NCI-H2107 treated with DMSO at 0.1 percent for 48 hours (cell line): ENCODE data around the gene ACTG2.
"Not testable (repeated sequence)": the region's sequence is repeated elsewhere in the genome, so short reads cannot be mapped to it uniquely, and the experiment has no call there.

Experiments used
- DNase-seq: peaks from one replicate; lab custom pipeline; 2025; ENCODE audit not compliant: unreplicated experiment; lab: John Stamatoyannopoulos, UW

The ACTG2 gene

DNA sequence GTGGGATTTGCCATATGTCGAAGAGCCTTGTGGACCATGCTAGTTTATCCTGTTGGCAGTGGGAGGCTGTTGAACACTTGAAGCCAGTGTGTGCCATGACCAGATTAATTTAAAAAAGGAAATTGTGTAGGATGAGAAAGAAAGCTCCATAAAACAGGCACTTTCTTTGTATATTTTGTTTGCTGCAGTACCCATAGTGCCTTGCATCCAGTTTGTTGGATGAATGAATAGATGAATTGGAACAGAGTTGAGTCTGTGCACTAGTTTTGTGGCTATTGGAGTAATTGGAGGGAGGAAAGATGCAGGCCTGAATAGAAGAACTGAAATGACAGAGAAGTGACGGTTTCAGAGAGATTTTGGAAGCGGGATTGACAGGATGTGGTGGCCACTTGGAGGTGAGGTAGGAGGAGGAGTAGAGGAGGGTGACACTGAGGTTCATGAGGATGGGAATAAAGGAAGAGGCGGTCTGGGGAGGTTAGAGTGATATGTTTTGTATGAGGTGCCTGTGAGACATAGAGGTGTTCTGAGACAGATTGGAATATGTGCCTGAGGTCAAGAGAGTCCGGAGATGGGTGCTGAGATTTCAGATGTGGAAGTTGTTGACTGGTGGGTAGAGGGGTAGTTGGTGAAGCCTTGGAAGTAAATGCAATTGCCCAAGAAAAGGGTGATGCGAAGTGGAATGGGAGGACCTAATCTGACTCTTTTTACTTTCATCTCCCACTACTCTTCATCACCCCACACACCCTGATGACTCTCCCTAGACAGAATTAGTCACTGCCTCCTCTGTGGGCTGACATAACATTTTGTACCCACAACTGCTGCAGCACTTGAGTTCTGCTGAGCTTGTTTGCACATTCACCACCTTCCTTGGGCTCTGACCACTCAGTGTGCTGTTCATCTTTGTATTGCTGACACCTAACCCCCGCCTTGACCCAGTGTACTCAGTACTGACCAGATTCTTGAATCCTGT, 39.0 kb downstream of the ACTG2 start:
- no peak for DNase-seq

DNA sequence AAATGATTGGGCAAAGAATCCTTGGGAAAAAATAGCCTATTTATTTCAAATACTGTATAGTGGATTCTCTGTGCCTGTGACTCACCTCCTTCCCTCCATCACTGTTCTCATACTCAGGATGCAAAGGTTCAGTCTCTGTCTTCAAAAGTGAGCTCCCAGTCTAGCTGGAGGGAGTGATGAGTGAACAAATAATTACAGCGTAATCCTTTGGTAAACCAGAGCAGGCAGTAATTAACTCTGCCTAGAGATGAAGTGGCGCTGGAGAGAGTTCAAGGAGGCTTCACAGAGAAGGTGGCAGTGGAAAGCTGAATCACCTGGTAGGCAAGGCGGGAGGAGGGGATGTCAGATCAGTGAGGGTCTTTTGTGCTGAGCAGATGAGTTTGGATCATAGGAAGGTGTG, 40.4 kb downstream of the ACTG2 start:
- DNase-seq, result peak; percentile 45

DNA sequence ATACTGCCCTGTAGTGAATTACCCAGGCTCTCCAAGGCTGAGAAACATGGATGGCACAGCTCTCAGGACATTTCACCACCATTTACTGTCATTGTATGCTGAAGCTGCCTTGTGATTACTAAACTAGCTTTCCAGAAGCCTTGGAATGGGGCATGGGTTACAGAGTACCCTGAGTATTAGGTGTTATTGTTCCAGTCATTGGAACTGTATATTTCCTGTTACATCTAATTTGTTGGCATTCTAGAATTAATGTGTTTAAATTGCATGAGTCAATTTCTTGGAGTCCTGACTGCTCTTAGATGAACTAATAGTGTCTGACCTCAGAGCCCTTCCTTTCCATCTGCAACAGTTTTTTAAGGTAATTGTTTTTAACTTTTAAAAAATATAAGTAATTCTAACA, 42.8 kb downstream of the ACTG2 start:
- no peak for DNase-seq

DNA sequence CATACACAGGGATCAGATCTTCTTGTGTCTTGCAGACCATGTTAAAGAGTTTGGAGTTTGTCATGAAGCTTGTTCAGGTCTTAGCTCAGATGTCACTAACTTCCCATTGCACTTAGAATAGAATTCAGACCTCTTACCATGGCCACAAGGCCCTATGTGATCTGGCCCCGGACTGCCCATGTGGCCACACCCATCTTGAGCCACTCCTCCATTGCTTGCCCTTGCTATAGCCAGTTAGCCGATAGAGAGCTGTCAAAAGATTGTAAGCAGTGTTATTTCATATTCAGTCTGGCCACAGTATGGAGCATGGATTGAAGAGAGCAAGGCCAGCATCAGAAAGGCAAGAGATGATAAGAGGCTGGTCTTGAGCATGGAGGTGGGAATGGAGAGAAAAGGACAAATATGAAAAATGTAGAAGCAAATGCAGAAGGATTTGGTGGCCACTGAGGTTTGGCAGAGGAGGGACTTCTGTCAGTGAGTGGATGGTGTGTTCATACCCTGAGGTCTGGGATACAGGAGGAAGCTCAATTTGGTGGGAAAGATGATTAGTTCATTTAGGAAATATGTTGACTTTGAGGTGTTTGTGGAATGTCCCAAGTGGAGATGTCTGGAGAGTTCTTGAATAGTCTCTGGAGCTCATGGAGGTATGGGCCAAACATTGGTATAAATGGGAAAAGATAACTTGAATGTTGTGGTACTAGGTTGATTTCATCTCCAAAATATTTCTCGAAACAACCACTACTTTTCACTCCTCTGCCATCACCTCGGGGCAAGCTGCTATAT, 44.5 kb downstream of the ACTG2 start:
- no peak for DNase-seq

DNA sequence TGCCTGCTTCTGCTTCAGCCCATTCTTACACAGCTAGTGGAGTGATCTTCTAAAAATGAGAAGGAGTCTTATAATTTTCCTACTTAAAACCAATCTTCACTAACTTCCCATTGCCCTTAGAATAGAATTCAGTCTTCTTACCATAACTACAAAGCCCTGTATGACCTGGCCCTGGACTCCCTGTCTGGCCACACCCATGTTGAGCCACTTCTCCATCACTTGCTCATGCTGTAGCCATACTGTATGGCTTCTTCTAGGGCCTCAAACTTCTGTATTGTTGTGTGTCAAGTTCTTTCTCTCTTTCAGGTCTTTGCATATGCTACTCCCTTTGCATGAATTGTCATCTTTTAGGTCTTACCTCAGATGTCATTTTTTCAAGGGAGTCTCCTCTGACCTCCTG, 45.1 kb downstream of the ACTG2 start:
- DNase-seq, result no peak

DNA sequence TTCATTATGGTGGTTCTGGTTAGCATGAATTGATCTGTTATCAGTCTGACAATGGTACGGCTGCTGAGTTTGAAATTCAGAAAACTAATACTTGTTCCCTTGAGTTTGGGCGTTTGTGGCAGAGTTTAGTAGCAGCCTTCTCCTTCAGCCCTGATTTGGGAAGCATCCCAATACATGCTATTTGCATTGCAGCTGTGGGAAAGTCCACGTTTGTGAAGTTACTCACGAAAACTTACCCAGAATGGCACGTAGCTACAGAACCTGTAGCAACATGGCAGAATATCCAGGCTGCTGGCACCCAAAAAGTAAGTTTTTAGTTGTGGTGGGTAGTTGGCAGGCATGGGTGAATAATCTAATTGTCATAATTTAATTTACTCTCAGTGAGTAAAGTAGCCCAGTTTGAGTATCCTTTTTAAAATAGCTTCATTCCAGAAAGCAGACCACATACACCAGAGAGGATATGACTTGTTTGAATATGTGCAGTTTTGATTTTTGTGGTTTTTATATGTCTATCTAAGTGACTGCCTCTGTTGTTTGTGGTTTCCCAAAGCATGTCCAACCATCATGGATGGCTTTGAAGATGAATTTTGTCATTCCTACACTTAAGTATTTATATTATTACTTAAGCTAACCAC, 46.0 kb downstream of the ACTG2 start:
- DNase-seq, result no peak

DNA sequence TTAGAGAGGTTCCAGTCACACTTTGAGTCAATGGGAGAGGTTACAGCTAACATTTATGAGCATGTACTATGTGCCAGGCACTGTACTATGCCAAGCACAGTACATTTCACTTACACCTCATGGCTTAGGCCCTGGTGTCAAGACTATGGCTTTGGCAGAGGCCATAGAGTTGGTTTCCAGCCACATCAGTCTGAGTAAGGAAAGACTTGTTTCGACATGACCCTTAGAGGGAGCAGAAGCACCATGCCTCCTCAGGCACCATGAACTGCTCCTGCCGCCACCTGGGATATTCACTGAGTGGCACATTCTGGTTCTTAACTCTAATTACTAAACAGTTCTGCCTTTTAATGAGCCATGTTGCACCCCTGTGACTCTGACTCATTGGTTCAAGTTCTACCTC, 46.6 kb downstream of the ACTG2 start:
- no peak for DNase-seq

DNA sequence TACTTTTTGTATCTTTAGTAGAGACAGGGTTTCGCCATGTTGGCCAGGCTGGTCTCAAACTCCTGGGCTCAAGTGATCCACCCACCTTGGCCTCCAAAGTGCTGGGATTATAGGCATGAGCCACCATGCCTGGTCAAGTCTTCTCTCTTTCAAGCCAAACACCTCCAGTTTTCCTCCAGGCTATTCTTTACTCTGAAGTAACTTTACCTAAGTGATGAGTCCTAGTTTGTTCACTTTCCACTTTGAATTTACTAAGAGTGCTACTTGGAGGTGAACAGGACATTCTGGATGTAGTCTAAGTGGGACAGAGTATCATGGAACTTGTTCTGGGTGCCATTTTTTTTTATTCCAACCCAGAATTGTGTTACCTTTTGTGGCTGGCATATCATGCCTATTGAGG, 47.3 kb downstream of the ACTG2 start:
- DNase-seq, result not testable (repeated sequence)

DNA sequence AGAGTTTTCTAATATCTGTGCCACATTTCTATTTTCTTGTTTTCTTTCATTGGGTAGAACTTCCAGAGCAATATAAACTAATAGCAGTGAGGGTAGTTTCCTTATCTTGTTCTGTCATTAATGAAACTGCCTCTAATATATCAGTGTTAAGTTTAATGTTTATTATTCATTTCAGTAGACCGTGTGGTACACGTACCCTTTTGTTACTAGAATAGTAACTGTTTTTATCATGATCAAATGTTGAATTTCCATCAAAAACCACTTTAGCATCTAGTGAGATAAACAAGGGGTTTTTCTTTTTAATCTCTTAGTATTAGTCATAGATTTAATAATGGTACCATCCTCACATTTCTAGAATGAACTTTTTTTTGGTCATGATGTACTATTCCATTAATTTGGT, 49.9 kb downstream of the ACTG2 start:
- DNase-seq, result no peak

DNA sequence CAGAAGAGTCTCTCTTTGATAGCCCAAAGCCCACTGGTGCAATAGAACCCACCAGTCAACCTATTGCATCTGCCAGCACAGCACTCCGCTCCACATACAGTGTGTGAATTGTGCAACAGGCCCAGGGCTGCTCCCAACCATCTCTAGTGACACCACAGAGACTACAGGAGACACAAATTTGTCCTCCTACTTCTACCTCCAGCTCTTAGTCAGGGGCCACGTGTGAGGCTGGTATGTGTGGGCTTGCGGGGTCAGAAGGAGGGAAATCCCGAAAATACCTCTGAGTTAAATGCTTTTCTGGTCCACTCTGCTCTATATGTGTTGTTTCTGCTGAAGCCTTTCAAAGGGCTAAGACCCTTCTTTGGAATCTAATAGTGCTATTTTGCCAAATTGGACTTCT, 51.9 kb downstream of the ACTG2 start:
- DNase-seq, result no peak

DNA sequence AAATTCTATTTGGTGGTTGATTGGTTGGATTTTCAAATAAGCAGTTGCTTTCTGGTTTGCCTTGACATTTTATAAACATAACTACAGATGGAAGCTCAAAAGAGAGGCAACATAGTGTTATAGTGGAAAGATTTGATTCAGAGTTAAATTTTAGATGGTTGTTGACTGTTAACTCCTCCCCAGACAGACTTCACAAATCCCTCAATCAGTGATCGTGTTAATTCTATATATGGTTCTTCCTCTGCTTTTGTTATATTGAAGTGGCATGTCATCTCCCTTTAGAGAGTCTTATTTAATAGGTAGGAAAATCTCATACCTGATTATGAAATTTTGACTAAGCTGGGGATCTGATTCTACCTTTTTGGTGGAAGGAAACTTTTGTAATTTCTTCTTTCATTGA, 53.4 kb downstream of the ACTG2 start:
- DNase-seq, result no peak

DNA sequence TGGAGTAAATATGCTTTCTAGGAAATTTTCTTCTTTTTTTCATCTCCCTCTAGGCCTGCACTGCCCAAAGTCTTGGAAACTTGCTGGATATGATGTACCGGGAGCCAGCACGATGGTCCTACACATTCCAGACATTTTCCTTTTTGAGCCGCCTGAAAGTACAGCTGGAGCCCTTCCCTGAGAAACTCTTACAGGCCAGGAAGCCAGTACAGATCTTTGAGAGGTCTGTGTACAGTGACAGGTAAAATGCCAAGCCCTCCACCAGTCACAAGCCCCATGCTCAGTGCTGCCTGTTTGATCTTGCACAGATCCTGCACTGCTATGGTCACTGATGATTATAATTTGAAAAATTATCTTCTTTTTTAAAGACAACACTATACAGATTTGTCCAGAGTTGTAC, 53.9 kb downstream of the ACTG2 start:
- DNase-seq, result no peak

DNA sequence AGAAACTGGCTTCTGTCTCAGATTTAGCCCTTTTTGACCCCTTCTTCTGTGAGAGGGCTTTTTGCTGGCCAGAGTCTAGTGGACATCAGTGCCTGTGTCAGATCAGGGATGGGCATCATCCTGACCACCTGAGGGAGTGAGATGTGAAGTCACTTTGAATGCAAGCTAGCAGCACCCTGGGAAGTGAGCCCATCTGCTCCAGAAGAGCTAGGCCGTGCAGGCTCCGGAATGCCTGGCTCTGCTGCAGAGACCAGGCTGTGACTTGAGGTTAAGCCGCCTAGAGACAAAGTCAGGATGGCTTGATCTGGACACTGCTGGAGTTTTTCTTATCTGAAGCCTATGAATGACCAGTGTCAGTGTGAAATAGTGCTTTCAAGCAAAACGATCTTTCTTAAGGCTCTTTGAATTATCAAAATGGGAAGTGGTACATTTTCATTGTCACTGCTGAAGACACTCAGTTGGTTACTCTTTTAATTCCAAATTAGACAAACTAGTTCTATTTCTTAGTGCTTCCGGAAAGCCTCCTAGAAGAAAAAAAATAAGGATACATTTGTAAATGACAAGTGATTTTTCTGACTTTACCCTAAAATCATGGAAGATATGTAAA, 54.7 kb downstream of the ACTG2 start:
- no peak for DNase-seq

DNA sequence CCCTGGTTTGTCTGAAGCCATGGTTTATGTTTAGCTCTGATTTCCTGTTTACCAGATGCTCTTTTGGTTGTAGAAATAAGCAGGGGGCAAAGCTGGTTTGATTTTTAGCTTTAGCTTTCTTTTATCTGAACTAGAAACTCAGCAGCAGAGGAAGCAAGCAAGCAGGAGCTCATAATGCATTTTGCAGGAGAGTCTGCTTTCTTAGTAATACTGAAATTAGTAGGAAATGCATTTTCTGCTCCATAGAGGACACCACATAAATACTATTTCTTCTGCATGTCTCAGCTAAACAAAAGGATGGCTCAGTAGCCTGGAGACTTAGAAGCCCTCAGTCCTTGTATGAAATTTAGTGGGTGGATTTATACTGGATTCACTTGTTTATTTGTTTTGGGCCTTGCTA, 57.0 kb downstream of the ACTG2 start:
- DNase-seq, result no peak

DNA sequence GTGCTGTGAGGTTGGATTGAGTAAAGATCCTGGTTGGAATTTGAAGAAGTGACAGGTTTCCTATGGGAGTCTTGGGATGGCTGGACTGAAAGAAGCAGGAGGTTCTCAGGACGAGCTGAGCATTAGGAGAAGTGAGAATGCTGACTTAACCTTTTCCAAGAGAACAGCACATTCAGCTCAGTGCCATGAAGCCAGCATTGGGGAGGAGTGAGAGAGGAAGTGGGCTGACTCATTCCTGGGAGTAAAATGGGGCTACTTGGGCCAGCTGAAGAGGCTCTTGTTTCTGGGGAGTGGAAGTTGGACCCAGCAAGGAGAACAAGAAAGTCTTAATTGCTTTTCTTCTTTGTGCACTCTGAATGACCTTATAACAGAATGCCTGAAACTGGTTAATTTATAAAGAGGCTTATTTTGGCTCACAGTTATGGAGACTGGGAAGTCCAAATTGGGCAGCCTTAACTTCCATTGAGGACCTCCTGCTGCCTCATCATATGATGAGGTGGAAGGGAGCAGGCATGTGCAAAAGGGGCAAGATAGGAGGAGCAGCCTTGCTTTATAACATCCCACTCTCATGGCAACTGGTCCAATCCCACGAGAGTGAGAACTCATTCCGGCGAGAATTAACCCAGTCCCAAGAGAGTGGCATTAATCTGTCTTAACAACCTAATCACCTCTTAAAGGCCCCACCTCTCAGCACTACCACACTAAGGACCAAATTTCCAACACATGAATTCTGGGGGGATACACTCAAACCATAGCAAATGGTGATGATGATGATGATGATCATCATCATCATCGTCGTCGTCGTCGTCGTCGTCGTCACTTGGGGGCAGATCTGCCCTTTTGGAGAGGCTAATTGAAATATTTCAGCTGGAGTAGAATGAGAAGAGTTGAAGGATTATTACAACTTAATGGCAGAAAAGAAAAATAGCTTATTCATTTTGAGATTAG, 60.0 kb downstream of the ACTG2 start:
- DNase-seq, result no peak

DNA sequence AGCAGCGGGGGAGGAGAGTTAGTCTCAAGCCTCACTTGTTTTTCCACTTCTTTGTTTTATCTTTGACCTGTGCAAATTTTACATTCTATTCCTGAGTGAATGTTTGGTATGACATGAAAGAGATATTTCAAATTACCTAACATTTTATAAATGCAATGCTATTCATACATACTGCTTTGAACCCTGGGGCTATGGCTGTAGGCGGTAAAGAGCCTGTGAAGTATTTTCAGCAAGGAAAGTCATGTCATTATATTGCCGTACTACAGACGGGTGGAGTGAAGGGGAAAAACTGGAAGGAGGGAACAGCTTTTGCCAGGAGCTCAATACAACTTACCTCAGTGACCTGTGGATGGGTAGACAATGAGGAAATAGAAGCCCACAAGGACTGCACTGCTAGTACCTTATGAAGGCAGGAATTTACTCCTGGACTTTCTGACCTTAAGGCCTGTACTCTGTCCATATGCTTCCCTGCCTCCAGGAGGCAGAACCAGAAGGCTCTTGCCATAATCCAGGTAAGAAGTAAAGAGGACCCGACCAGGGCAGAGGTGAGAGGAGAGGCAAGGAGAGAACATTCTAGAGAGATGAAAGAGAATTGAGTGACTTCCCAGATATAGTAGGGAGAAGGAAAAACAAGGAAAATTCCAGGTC, 63.5 kb downstream of the ACTG2 start:
- DNase-seq, result no peak

DNA sequence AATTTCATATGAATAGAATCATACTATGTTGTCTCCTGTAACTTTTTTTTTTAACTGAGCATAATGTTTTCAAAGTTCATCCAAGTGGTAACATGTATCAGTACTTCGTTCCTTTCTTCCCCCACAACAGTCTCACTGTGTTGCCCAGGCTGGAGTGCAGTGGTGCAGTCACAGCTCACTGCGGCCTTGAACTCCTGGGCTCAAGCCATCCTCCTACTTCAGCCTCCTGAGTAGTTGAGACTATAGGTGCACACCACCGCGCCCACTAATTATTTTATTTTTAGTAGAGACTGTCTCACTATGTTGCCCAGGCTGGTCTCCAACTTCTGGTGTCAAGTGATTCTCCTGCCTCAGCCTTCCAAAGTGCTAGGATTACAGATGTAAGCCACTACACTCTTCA, 68.5 kb downstream of the ACTG2 start:
- DNase-seq, result no peak

DNA sequence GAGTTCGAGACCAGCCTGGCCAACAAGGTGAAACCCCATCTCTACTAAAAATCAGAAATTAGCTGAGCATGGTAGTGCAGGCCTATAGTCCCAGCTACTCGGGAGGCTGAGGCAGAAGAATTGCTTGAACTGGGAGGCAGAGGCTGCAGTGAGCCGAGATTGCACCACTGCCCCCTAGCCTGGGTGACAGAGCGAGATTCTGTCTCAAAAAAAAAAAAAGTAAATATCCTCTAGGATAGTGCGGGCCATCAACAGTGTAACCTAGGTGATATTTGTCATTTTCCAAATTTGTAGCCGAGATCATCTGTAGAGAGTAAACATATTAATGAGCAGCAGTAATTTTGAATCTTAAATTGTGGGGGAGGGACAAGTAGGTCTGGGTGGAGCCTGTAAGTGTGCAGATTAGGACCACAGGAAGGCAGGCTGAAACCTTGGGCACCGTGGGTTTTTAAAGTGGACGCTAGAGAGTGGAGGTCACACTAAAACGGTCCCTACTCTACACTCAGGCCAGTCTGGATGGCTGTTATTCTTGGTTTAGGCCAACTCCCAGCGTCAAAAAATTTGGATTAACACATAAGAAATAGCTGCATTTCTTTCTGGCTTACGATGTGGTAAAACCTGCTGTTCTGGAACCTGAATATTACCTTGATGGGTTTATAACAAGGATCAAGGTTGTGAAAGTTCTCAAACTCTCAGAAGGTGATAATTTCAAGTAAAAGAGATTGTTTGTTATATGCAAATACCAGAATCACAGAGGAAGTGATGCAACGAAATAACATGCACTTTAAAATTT, 69.2 kb downstream of the ACTG2 start:
- no peak for DNase-seq

DNA sequence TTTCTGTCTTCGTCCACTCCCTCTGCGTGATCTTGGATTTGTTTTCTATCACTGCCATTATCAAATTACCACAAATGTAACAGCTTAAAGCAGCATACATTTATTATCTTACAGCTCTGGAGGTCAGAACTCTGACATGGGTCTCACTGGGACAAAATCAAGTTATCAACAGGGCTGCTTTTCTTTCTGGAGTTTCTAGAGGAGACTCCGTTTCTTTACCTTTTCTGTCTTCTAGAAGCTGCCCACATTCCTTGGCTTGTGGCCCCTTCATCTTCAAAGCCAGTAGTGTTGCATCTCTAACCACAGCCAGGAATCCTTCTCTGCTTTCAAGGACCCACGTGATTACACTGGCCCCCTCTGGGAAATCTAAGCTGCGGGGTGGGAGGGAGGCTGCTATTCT, 70.0 kb downstream of the ACTG2 start:
- no peak for DNase-seq
